Lung (tissue), 12 donors: ENCODE measurements around the gene CDR2. TPM values are rescaled to one million over a fixed set of nuclear protein-coding genes. Genes with fewer than 3 reads are reported as not detected.
"Not testable (repeated sequence)": the region's sequence is repeated elsewhere in the genome, so short reads cannot be mapped to it uniquely, and the experiment has no call there.

ENCODE experiments used
- ATAC-seq: fragments of 200-7000 bp; cut with Tn5 transposase; one replicate; pipeline ENCODE4 v1.9.1; 2020; ENCODE audit warnings: moderate number of reproducible peaks; ENCODE audit not compliant: insufficient read depth, low FRiP score
- DNase-seq, 3 donors: peaks; one replicate each; pipeline ENCODE4 v3.0.0-alpha.2; 2013 to 2017
- H3K27ac ChIP-seq, 2 donors: one replicate each; pipeline ENCODE4 v1.5.1; 2013; ENCODE audit warnings: mild to moderate bottlenecking in 2 of 2, moderate library complexity in 2 of 2, control low read depth in 1 of 2, inconsistent platforms in 1 of 2, low read depth in 1 of 2, low read length in 1 of 2
- H3K27me3 ChIP-seq, 3 donors: one replicate each; pipeline ENCODE4 v1.5.1; 2013; ENCODE audit warnings: low read length in 2 of 3; ENCODE audit not compliant: control insufficient read depth in 3 of 3, insufficient read depth in 3 of 3
- H3K36me3 ChIP-seq, 4 donors: one replicate each; pipeline ENCODE4 v1.5.1; 2013; ENCODE audit warnings: low read length in 4 of 4, mild to moderate bottlenecking in 1 of 4, moderate library complexity in 1 of 4; ENCODE audit not compliant: control insufficient read depth in 4 of 4, insufficient read depth in 4 of 4
- H3K4me1 ChIP-seq, 5 donors: one replicate each; pipeline ENCODE4 v1.5.1; 2013; ENCODE audit warnings: low read length in 5 of 5, mild to moderate bottlenecking in 2 of 5, moderate library complexity in 1 of 5; ENCODE audit not compliant: control insufficient read depth in 5 of 5, insufficient read depth in 5 of 5
- H3K4me3 ChIP-seq: one replicate; pipeline ENCODE4 v1.5.1; 2013; ENCODE audit warnings: mild to moderate bottlenecking, control low read depth, moderate library complexity
- H3K9ac ChIP-seq, 2 donors: one replicate each; pipeline ENCODE4 v1.5.1; 2013; ENCODE audit warnings: low read length in 2 of 2, control low read depth in 1 of 2; ENCODE audit not compliant: insufficient read depth in 1 of 2
- H3K9me3 ChIP-seq, 4 donors: one replicate each; pipeline ENCODE4 v1.5.1; 2013; ENCODE audit warnings: low read length in 3 of 4, mild to moderate bottlenecking in 1 of 4, moderate library complexity in 1 of 4; ENCODE audit not compliant: control insufficient read depth in 4 of 4, insufficient read depth in 3 of 4
- CTCF ChIP-seq: IDR thresholded peaks from 2 replicates; pipeline ENCODE4 v1.5.1; 2012; ENCODE audit warnings: mild to moderate bottlenecking; ENCODE audit errors: control extremely low read depth, extremely low read depth
- WGBS, 2 donors: extraction: QIAGEN DNeasy Blood & Tissue Kit; methylation state at CpG; one replicate each; pipeline ENCODE4 v1.1.7; 2013; 5-methylcytosine and 5-hydroxymethylcytosine counted together
- polyA plus RNA-seq, 2 donors: library from polyadenylated mRNA; stranded (reverse); fragments of 200-250 nt; gene quantifications; one replicate each; pipeline ENCODE4 v1.2.1, GENCODE V29; 2013
- total RNA-seq, 2 donors: library from RNA; depleted of rRNA in 1 of 2; stranded (reverse); fragments of >200 nt in 1 of 2; gene quantifications; one replicate each; pipeline ENCODE4 v1.2.1, GENCODE V29; 2014 to 2021
- donor health status: control.
- donor health status: control.
- donor health status: Bipolar disorder and iron deficiency.
- donor health status: healthy.
- donor health status: DM: yes; HTN: yes; CAD: no.

The CDR2 gene
- total and polyA plus RNA-seq, 4 donors, result 11.3 to 27.0 (median 14.0) TPM

GRCh38 chr16:22420606-22421135 lies 46.3 kb upstream of the CDR2 start:
- Histone ChIP-seq H3K4me1 (peaks cover 0 to 11% (median 6%) of the 10 kb centered on the region in 5 donors), H3K36me3 (peaks cover 0 to 21% (median 4%) of the 10 kb centered on the region in 4 donors), H3K9ac (no peak overlapping the region), H3K9me3 (peaks cover 0 to 3% (median 0%) of the 10 kb centered on the region in 4 donors), H3K4me3 (no peak overlapping the region), H3K27me3 (no peaks in the 10 kb centered on the region), H3K27ac (no peak overlapping the region)
- no peak for TF ChIP-seq CTCF
- no peak for ATAC-seq
- DNase-seq, result no peak
- 95 to 96% methylated on average over 18 of the region's 18 CpGs for WGBS, 2 donors

DNA sequence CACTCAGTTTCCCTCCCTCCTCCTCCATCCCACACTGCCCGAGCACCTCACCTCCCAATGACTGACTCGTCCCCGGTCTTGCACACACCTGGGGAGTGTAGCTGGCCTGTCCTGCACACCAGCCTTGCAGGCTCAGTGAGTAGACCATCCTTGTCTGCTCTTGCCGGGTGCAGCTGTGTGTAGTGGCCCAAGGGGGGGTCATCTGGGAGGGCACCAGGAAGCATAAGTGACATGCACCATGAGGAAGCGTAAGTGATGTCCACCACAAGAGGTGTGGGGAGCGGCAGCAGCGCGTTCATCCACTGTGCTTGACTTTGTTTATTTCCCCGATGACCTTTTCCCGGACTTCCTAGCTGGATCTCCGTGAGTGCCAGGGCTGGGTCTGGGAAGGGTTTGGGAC lies 45.5 kb upstream of the CDR2 start:
- Histone ChIP-seq H3K27ac (no peak overlapping the region), H3K4me3 (no peak overlapping the region), H3K27me3 (no peaks in the 10 kb centered on the region), H3K9ac (no peak overlapping the region), H3K4me1 (peaks cover 0 to 11% (median 6%) of the 10 kb centered on the region in 5 donors), H3K36me3 (peaks cover 0 to 21% (median 4%) of the 10 kb centered on the region in 4 donors), H3K9me3 (peaks cover 0 to 3% (median 0%) of the 10 kb centered on the region in 4 donors)
- ATAC-seq, result no peak
- WGBS, 2 donors, result 95 to 97% methylated on average over 11 of the region's 11 CpGs
- TF ChIP-seq CTCF, result no peak
- DNase-seq, result no peak

DNA sequence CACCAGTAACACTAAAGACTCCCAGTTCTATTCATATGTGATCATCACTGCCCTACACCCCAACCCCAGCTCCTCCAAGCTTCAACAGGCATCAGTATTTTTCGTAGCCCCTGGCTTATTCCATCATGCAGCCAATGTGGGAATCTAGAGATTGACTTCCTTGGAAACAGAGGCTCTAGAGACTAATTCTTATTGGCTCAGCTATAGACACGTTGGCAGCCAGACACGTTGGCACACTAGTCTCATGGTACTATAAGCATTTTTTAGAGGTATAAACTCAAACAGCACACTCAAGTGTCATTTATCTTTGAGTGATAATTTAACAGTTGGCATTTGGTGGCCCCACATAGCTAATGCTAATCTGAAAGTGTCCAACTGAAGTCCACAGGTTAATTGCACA lies 44.4 kb upstream of the CDR2 start:
- H3K27ac ChIP-seq, result no peak overlapping the region
- TF ChIP-seq CTCF, result no peak
- 88 to 89% methylated on average over 3 of the region's 3 CpGs for WGBS, 2 donors
- DNase-seq, result no peak
- H3K9me3 ChIP-seq, result peaks cover 0 to 2% (median 0%) of the 10 kb centered on the region in 4 donors
- no peaks in the 10 kb centered on the region for H3K27me3 ChIP-seq
- no peak overlapping the region for H3K9ac ChIP-seq
- H3K4me3 ChIP-seq, result no peak overlapping the region
- H3K36me3 ChIP-seq, result peaks cover 0 to 17% (median 3%) of the 10 kb centered on the region in 4 donors
- peaks cover 0 to 3% (median 2%) of the 10 kb centered on the region in 5 donors for H3K4me1 ChIP-seq
- no peak for ATAC-seq

DNA sequence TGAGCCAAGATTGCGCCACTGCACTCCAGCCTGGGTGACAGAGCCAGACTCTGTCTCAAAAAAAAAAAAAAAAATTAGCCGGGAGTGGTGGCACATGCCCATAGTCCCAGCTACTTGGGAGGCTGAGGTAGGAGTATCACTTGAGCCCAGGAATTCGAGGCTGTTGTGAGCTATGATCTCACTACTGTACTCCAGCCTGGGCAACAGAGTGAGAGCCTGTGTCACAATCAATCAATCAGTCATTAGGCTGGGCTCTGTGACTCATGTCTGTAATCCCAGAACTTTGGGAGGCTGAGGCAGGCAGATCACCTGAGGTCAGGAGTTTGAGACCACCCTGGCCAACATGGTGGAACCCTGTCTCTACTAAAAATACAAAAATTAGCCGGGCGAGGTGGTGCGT lies 43.4 kb upstream of the CDR2 start:
- not testable (repeated sequence) for H3K9me3 ChIP-seq, H3K9ac ChIP-seq, H3K4me1 ChIP-seq, H3K27ac ChIP-seq, H3K27me3 ChIP-seq, H3K4me3 ChIP-seq, ATAC-seq, DNase-seq
- WGBS, 2 donors, result 92% methylated on average over 5 to 6 of the region's 6 CpGs
- H3K36me3 ChIP-seq, result peaks cover 0 to 17% (median 1%) of the 10 kb centered on the region in 4 donors
